DMS 273 (cell line): ENCODE results near the gene NSG1.

Experiments
- DNase-seq: peaks from one replicate; lab custom pipeline; 2025; ENCODE audit not compliant: unreplicated experiment; lab: John Stamatoyannopoulos, UW

Gene NSG1

DNA sequence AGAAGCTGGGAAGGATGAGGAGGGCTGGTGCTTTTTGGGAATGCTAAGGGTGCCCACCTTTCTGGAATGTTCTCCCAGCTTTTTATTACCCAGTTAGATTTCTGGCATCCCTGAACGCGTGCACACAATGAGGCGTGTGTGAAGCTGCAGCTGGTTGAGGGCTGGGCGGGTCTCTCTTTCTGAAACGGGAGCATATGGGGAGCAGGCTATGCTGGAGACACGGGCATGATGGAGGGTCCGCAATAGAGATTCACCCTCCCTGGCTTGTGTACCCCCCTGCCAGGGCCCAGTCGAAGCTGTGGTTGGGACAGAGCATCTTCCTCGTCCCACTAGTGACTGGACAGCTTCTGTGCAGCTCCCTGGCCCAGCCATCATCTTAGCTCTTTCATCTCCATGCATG lies 8.5 kb downstream of the NSG1 start:
- DNase-seq = peak; percentile 18

DNA sequence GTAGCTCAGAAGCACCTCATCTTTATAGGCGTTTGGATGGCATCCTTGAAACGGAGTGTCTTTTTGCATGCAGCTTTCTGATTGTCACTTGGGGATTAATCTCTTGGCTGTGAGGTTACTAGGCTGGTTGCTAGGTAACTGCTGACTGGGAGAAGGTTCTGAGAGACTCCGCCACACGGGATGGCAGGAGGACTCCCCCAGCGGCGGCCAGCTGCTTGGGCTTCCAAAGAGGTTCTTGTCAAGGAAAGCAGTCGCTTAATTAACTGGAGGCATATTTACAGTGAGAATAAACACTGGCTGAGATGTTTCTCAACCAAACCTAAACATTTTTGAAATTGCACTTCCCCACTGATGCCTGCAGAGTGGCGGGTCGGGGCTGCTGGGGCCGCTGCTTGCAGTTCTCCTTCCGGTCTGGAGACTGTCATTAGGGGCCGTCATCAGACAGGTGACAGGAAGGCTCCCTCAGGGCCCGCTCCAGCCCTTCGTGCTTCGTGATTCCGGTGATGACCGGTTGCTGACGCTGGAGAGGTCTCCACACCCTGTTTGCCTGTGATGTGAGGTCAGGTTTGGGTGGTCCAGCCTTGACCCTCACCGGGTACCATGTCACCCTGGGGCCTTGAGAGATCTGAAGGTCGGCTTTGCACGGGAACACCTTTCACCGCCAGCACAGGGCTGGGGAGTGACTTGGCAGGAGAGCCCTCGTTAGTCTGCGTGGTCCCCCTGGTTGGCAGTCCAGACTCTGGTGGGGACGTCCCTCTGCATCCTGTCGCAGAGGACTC lies 9.1 kb downstream of the NSG1 start:
- peak; percentile 89 for DNase-seq

DNA sequence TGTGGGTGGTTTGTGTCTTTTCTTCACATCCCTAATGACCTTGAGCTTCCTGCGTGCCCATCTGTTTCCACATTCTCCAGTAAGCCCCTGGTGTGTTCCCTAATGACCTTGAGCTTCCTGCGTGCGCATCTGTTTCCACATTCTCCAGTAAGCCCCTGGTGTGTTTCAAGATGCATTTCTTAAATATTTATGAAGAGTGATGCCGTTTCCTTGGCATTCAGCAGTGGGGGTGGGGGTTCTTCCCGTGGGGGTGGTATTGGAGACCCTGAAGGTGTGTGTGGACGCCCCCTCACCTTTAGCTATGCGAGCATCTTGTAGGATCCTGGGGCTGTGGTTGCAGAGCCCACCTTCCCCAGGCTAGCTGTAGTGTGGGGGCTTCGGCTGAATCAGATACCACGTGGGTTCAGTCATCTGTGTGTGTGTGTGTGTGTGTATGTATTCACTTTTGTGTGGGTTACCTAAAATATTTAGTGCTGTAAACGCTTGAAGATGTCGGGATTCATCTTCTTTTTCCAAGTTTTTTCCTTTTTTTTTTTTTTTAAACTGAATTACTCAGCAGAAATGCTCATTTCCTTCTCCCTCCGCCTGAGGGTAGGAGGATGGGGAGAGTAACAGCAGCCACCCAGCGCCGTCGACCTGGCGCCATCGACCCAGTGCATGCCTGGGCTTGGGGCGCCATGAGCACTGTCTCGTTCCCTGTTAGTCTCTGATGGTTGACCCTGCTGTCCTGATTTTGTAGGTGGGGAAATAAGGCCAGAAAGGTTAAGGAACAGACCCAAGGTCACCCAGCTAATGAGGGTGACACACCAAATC lies 9.9 kb downstream of the NSG1 start:
- DNase-seq = peak; percentile 26

DNA sequence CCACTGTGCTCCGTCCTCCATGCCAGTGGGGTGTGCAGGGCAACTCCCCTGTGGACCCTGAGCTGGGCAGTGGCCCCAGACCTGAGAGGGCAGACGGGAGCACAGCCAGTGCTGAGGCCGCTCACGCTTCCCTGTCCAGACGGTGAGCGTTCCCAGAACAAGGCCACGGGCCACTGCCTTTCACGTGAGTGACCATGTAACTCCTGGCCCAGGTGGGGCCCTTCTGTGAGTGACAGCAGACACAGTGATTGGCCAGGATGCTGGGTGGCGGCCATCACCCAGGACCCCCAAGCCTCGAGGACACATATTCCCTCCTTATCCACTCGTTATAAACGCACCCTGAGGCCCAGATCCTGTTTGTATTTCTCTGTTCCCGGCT lies 10.5 kb downstream of the NSG1 start:
- DNase-seq = no peak

DNA sequence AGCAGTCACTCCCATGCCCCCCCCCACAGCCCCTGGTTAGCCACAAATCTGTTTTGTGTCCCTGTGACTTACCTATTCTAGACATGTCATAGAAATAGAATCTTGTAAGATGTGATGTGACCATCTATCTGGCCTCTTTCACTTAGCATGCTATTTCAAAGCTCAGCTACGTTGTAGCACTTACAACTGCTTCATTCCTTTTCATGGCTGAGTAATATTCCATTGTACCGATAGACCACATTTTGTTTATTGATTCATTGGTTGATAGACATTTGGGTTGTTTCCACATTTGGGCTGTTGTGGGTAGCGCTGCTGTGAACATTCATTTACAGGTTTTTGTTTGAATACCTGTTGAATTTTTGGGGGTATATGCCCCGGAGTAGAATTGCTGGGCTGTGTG lies 11.5 kb downstream of the NSG1 start:
- DNase-seq = no peak

DNA sequence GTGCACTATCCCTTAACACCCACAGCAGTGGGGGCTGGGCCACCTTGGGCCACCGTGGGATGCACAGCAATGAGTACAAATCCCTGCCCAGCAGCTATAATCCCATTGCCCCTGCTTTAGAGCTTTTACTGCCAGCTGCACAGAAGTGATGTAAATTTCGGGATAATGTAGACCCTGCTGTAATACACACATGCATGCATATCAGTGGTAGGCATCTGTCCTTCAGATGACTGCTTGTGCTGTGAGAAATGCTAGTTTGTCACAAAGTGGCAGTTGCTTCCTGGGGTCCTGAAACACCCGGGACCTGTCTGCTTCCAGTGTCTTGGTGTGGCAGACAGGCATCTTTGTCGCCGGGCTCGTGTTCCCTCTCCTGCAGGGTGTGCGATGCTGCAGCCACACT lies 14.1 kb downstream of the NSG1 start:
- no peak for DNase-seq

DNA sequence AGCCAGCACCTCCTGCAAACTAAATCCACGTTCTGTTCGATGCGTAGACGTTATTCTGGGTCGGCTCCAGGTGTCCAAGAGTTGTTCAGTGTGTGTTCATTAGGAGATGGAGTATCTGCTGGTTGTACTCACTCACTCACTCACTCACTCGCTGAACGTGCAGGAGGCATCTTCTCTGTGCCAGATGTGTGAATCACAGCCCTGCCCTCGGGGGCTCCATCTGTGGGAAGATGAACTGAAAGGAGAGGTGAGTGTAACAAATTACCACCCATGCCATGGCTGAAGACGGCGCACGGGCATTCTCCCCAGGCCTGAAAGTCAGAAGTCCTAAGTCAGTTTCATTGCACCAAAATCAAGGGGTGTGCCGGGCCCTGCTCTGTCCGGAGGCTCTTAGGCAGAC lies 16.1 kb downstream of the NSG1 start:
- DNase-seq = no peak

DNA sequence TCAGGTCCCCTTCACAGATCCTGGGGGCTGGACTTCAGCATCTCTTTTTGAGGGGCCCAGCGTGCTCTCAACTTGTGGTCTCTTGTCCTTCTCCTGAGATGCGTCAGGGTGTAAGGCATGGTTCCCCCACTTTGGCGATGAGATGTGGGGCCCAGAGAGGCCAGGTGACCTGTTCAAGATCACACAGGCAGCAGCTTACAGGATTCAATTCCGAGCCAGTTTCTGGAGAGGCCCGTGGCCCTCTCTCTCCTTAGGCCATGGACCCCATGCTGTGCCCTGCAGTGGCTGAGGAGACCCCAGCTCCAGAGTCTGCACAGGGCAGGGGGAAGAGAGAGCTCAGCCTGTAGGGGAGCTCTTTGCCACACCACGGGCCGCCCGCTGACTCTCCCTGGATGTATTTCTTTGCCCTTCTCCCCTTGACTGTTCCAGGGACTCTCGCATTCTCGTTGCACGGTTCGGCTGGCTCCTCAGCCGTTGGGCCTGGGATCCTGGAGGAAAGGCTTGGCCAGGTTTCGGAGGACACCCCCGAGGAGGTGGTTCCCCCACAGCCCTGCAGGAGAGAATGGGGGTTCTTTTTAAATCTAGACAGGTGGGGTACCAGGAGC lies 18.6 kb downstream of the NSG1 start:
- DNase-seq = no peak

DNA sequence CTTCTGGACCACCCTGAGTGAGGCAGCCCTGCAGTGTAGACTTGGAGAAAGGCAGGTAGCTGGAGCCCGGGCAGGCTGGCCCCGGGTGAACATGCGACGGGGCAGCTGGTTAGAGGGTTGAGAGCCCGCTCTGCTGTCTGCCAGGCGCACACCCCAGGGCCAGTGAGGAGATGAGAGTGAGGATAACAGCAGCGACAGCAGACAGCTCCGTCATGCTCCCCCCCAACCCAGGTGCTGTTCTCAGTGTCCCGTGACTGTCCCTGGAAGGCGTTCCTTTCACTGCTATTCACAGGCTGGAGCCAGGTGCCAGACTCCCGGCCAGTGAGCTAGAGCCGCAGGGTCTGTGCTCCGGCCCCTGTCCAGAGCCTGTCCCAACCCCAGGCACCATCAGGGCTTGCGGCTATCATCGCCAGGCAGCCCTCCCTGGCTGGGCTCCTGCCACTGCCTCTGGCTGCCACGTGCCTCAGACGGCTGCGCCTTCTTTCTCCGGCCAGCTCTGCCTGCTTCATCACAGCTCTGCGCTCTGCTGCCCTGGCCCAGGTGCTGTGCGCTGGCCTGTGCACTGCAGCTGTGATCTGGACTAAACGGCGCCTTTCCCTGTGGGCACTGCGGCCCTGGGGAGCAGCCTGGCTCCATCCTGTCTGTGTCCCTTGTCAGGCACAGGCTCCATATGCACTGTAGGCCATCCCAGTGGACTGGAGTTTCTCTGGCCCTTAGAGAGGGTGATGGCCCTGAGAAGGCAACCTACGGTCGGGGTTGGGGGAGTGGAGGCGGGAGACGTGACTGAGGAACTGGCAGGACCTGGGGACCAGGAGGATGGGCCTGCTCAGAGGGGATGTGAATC lies 19.8 kb downstream of the NSG1 start:
- DNase-seq = no peak

DNA sequence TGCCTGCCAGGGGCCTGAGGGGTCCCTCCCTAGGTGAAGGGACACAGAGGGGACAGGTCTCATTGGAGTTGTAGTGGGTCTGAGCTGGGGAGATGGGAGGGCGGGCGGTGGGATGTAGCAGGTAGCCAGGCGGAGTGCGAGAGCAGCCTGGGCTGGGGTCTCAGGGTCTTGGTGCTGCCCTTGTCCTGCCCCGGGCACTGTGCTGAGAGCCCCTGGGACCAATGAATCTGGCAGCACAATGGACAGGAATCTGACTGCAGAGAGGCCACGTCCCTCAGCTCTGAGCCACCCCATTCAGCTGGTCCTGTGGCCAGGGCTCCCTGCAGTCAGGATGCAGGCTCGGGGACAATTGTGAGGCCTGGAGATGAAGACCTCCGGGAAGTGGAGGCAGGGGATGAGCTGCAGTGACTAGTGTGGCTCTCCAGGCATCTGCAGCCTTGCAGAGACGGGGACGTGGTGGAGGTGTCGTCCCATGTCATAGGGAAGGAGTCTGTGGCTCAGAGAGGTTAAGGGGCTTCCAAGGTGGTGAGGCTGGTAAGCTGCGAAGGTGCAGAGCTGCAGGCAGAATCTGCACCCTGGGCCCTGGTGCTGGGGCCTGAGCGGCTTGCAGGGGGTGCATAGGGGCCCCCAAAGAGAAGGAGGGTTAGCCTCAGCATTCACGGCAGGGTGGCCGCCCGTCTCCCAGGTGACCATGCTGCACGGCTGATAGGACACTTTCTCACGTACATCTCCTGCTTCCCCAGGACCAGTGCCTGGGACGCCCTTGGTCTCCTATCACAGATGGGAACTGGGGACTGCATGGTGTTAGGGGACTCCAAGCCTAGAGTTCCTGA lies 20.6 kb downstream of the NSG1 start:
- DNase-seq = no peak

DNA sequence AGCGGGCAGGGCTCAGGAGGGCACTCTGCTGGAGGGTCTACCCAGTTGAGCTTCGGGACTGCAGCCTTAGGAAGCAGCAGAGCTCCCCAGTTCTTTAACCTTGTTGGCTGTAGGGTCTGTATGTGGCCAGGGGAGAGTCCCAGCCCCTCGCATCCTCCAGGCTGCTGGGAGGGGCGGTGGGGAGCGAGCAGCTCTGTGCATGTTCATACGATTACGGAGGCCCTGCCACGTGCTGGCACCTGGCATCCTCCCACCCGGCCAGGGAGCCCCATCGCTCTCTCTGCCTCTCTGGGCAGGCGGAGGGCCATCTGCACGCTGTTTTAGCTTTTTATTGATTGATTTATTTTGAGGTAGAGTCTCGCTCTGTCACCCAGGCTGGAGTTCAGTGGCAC lies 21.2 kb downstream of the NSG1 start:
- no peak for DNase-seq

DNA sequence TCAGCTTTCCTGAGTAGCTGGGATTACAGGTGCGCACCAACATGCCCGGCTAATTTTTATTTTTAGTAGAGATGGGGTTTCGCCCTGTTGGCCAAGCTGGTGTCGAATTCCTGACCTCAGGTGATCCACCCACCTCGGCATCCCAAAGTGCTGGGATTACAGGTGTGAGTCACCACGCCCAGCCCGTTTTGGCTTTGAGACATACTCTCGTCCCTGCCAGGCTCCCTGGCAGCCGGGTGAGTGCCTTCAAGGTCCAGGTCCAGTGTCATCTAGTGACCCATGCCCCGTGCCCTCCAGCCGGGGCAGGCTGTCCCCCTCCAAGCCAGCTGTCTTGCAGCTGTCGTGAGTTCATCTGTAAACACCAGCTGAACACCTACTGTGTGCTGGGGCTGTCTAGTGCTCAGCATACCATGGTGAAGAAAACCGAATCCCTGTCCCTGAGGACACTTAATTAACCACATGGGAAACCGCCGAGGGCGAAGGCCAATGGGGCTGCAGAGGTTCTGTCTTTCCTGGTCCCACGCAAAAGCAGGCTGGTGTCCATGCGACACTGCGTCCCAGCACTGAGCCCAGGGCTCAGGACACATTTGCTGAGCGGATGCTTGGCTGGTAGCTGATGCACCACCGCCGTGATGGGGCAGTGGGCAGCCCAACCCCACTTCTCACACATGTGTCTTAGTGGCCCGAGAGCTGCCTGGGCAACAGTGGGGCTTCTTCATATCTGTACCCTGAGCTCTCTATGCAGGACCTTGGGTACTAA lies 21.9 kb downstream of the NSG1 start:
- no peak for DNase-seq

DNA sequence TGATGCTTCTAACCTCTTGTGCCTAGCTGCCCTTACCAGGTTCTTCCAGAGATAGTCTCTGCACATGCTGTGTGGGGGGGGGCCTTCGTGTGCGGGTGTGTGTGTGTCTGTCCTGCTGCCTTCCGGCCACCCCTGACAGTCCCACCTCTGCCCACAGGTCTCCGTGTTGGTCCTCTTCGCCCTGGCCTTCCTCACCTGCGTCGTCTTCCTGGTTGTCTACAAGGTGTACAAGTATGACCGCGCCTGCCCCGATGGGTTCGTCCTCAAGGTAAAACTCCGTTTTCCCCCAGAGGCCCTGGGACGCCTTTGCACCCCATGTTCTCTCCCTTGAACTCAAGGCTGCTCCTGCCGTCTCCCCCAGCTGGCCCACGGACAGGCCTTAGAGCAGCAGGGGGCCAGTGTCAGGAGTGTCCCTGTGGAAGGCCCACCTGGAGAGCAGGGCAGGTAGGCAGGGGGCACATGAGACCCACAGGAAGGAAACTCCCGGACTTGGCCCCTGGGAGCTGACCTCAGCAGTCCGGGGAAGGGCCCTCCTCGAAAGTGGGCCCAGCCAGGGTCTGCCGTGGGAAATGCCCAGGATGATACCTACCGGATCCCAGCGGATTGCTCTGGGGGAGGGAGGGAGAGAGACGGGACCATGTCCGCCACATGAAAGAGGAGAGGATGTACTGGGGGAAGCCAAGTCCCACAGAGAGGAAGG lies 22.7 kb downstream of the NSG1 start:
- no peak for DNase-seq

DNA sequence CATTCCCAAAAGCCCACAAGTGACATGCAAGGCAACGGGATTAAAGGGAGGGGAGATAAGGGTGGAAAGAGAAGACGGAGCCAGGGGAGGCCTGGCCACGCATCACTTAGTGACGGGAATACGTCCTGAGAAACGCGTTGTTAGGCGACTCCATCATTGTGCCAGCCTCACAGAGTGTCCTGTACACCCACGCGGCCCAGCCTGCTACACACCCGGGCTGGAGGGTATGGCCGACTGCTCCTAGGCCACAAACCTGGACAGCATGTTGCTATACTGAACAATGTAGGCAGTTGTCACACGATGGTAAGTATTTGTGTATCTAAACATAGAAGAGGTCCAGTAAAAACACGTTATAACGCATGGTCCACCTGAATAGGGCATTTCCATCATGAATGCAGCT lies 23.4 kb downstream of the NSG1 start:
- no peak for DNase-seq

DNA sequence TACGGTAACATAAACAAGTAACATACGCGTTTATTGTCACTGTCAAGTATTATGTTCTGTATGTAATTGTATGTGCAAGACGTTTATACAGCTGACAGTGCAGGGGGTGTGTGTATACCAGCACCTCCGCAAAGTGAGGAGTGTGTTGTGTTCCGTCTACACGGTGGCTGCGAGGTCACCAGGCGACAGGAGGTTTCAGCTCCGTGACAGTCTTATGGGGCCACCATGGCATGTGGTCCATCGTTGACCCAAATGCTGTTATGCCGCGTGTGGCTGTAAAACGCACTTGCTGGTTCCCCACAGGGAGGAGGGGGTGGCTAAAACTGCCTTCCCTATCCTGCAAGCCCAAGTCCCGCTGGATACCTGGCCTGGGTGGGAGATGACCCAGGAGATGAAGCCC lies 25.0 kb downstream of the NSG1 start:
- DNase-seq = no peak

DNA sequence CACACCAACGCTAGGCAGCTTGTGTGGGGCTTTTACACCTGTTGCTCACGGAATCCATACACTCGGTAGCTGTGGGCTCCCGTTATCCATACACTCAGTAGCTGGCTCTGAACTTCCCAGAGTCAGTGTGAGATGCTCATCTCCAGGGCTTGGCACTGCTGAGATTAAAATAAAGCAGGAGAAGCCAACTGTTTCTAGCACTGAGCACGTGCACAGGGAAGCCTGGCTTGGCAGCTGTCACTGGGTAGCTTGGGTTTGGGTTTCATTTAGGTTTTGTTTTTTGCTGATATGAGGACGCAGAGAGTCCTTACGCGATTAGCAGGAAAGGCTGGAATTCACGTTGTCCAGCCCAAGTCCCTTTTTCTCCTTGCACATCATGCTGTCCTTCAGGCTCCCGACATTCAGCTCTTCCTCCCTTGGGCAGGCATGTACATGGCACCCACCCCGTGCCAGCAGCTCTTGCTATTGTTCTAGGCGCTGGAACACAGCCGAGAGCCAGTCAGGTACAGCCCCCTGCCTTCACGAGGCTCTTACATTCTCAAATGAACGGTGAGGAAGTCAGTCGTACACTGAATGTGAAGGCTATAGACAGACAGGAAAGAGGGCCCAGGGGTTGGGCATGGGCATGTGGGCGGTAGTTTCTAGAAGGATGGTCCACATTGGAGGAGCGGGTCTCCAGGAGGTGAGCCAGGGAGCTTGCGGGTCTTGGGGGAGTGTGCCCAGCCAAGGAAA lies 25.9 kb downstream of the NSG1 start:
- peak; percentile 33 for DNase-seq

DNA sequence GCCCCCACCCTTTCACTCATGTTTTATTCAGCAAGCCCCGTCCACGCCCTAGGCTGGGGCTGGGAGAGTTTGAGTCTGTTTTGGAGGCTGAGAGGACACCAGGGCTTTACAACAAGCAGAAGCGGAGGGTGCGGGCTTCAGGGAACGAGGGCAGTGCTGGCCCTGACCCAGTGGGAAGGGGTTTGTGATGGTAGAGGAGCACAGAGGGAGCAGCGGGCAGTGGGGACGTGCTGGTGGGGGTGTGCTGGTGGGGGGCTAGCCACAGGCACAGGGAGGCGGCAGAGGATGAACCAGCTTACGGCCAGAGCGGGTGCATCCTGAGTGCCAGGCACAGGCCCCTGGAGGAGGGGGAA lies 26.4 kb downstream of the NSG1 start:
- DNase-seq = no peak

DNA sequence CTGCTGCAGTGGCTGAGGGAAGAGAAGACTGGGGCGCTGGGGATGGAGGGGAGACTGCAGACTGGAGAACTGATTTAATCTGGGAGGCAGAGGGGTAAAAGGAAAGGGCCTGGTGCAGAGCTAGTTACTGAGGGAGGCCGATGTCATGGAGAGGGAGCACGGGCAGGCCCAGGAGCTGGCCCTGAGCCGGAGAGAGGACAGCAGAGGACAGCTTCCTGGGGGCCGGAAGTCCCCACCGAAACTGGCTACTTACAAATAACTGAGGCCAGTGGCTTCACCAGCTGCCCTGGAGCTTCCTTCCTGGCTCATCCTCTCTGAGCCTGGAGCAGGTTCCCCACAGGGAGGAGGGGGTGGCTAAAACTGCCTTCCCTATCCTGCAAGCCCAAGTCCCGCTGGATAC lies 26.9 kb downstream of the NSG1 start:
- no peak for DNase-seq
